ENCODE data around the gene CFAP20DC.
A peak's percentile ranks its signal among the peaks of the same experiment; 100 is the strongest.
"Not testable (repeated sequence)": the region's sequence is repeated elsewhere in the genome, so short reads cannot be mapped to it uniquely, and the experiment has no call there.

The CFAP20DC gene

GRCh38 chr3:59016930-59017616, 32.8 kb downstream of the CFAP20DC start:
- DNase-seq: no peak

- DNase-seq: no peak
These were observed 36.2 kb downstream of the CFAP20DC start for GRCh38 chr3:59013611-59014010.

GRCh38 chr3:59006634-59007517, 42.9 kb downstream of the CFAP20DC start:
- DNase-seq: peak; percentile 4

- DNase-seq: no peak
These were observed 48.1 kb downstream of the CFAP20DC start for GRCh38 chr3:59001675-59002074.

GRCh38 chr3:58999774-59000160, 50.1 kb downstream of the CFAP20DC start:
- peak; percentile 50 for DNase-seq

- DNase-seq: peak; percentile 42
These were observed 50.6 kb downstream of the CFAP20DC start for GRCh38 chr3:58999134-58999773.

GRCh38 chr3:58998476-58999117, 51.2 kb downstream of the CFAP20DC start:
- DNase-seq: peak; percentile 98

GRCh38 chr3:58996730-58997129, 53.1 kb downstream of the CFAP20DC start:
- no peak for DNase-seq

GRCh38 chr3:58994746-58995330, 55.0 kb downstream of the CFAP20DC start:
- DNase-seq: peak; percentile 73

GRCh38 chr3:58993547-58993946, 56.3 kb downstream of the CFAP20DC start:
- no peak for DNase-seq

GRCh38 chr3:58991623-58992022, 58.2 kb downstream of the CFAP20DC start:
- no peak for DNase-seq

- DNase-seq: no peak
These were observed 58.8 kb downstream of the CFAP20DC start for GRCh38 chr3:58991026-58991425.

GRCh38 chr3:58989955-58990354, 59.9 kb downstream of the CFAP20DC start:
- peak; percentile 34 for DNase-seq

GRCh38 chr3:58989163-58989562, 60.7 kb downstream of the CFAP20DC start:
- peak; percentile 91 for DNase-seq

- DNase-seq: peak; percentile 32
These were observed 61.8 kb downstream of the CFAP20DC start for GRCh38 chr3:58988041-58988440.

GRCh38 chr3:58986654-58987053, 63.2 kb downstream of the CFAP20DC start:
- no peak for DNase-seq

- DNase-seq: no peak
These were observed 70.0 kb downstream of the CFAP20DC start for GRCh38 chr3:58979840-58980239.

GRCh38 chr3:58973796-58974195, 76.0 kb downstream of the CFAP20DC start:
- DNase-seq: peak; percentile 60

- DNase-seq: not testable (repeated sequence)
These were observed 82.0 kb downstream of the CFAP20DC start for GRCh38 chr3:58967866-58968265.

GRCh38 chr3:58965865-58966264, 84.0 kb downstream of the CFAP20DC start:
- DNase-seq: no peak

- DNase-seq: no peak
These were observed 85.8 kb downstream of the CFAP20DC start for GRCh38 chr3:58963928-58964503.

GRCh38 chr3:58962816-58963215, 87.0 kb downstream of the CFAP20DC start:
- DNase-seq: peak; percentile 41

All from HCEC 1CT (cell line).